ENCODE results near the gene MSANTD1. TPM values are rescaled to one million over a fixed set of nuclear protein-coding genes. Genes with fewer than 3 reads are reported as not detected.

MSANTD1 gene
- total RNA-seq, 1 donor from 2014 or later, result 1.9 TPM

DNA sequence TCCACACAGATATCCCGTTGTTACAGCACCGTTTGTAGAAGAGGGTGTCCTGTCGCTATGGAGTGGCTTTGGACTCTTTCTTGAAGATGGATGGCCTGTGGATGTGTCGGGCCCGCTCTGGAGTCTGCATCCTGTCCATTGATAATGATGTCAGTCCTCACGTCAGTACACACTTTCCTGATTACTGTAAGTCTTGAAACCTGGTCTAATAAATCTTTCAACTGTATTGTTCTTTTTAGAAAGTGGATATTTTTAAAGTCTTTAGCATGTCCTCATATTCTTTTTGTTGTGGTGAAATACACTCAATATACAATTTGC, 14.9 kb downstream of the MSANTD1 start:
- H3K27me3 ChIP-seq (ENCODE audit: low read depth), result no peaks in the 10 kb centered on the region
- DNase-seq, result no peak
- no peaks in the 10 kb centered on the region for H3K9me3 ChIP-seq
- H3K27ac ChIP-seq, result no peak overlapping the region
- H3K4me3 ChIP-seq, result no peak overlapping the region
- intact Hi-C loops (cut with DNase I), result no loop called here
- ATAC-seq, result no peak
- no peaks in the 10 kb centered on the region for H3K36me3 ChIP-seq
- no peaks in the 10 kb centered on the region for H3K4me1 ChIP-seq
- TF ChIP-seq CTCF (IDR thresholded peaks at IDR 0.05), result no peak

- Histone ChIP-seq H3K9me3 (no peaks in the 10 kb centered on the region), H3K36me3 (no peaks in the 10 kb centered on the region), H3K4me3 (no peak overlapping the region), H3K27me3 (ENCODE audit: low read depth) (no peaks in the 10 kb centered on the region), H3K27ac (no peak overlapping the region), H3K4me1 (no peaks in the 10 kb centered on the region)
- ATAC-seq (no peak), DNase-seq (no peak)
- intact Hi-C loops (cut with DNase I), result no loop called here
- TF ChIP-seq CTCF (IDR thresholded peaks at IDR 0.05), result no peak
Observed at GRCh38 chr4:3266076-3266475, 17.1 kb downstream of the MSANTD1 start.

DNA sequence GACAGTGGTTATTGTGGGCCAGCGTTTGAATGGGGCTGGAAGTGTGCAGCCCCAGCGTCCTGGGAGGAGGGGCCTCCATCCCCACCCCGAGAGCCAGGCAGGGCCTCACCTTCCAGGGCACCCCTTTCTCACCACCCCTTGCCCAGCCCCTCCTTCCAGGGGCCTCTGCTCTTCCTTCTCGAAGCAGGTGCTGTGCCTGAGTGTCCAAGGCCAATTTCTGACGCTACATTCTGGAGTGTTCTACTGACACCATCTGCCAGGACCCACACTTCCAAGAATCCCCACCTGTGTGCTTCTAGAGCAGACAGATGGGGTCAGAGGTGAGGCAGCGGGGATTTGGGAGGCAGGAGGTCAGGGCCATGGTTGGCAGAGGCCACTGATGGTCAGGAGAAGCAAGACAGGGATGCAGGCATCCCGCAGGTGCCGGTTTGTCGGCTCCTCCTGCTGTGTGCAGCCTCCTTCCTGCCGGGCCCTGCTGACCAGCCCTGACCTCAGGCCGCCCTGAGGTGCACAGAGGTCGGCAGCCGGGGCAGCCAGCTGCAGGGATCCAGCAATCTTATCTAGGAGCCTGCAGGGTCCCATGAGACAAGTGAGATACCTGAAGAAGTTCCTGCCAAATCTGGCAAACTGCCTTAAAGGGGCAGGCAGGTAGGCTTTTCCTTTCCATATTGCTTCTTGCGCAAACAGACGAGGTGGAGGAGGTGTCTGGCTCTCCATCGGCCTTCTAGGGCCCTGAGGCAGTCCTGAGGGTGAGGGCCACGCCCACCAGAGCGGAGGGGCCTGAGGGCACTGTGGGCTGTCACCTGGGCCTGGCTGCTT, 18.8 kb downstream of the MSANTD1 start:
- no peak for DNase-seq
- intact Hi-C loops (cut with DNase I), result no loop called here

GRCh38 chr4:3268395-3269104, 19.6 kb downstream of the MSANTD1 start:
- Histone ChIP-seq H3K27ac (no peak overlapping the region), H3K27me3 (ENCODE audit: low read depth) (no peaks in the 10 kb centered on the region), H3K4me3 (no peak overlapping the region), H3K9me3 (no peaks in the 10 kb centered on the region), H3K4me1 (no peaks in the 10 kb centered on the region), H3K36me3 (no peaks in the 10 kb centered on the region)
- intact Hi-C loops (cut with DNase I), result no loop called here
- ATAC-seq (no peak), DNase-seq (no peak)
- TF ChIP-seq CTCF (IDR thresholded peaks at IDR 0.05), result no peak

More for the DNA sequence above, 18.8 kb downstream of the MSANTD1 start:
- Histone ChIP-seq H3K9me3 (no peaks in the 10 kb centered on the region), H3K27ac (no peak overlapping the region), H3K27me3 (ENCODE audit: low read depth) (no peaks in the 10 kb centered on the region), H3K4me3 (no peak overlapping the region), H3K36me3 (no peaks in the 10 kb centered on the region), H3K4me1 (no peaks in the 10 kb centered on the region)
- ATAC-seq, result peak in 1 of 2 donors; percentile 42
- TF ChIP-seq CTCF (IDR thresholded peaks at IDR 0.05), result no peak

DNA sequence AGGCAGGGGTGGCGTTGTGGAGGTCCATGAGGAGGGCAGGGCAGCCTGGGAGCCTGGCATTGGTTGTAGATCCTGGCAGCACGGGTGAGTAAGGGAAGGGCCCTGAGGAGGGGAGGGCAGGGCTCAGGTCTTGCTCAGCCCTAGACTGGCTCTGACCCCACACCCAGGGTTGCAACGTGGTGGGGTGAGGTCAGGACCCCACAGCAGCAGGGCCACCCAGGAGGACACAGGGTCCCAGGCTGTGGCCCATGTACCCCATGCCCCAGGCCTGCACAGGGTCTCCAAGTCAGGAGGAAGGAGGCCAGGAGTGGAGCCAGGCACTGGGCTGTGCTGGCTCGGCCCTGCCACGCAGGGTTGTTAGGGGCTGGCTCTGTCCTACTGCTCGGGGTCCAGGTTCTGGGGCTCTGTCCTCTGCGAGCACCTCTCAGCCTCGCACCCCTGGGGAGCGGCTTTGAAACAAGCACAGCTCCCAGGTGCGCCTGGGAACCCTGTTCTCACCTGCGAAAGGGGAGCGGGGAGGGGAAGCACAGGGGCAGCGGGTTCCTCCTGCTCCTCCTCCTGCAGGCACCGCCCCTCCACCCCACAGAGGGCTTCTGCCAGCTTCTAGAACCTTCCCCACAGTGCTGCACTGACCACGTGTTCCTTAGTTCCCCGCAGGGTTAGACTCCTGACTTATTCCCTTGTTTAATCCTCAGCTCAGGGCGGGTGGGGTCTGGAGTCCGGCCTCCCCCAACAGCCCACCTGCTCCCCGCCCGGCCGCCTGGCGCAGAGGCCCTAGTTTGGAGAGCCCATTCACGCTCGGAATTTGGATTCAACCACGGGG, 20.4 kb downstream of the MSANTD1 start:
- H3K9me3 ChIP-seq, result no peaks in the 10 kb centered on the region
- no peaks in the 10 kb centered on the region for H3K36me3 ChIP-seq
- no peak overlapping the region for H3K4me3 ChIP-seq
- H3K27ac ChIP-seq, result no peak overlapping the region
- DNase-seq (no peak), ATAC-seq (peak; percentile 19 to 39)
- no peaks in the 10 kb centered on the region for H3K4me1 ChIP-seq
- no peak for TF ChIP-seq CTCF (IDR thresholded peaks at IDR 0.05)
- H3K27me3 ChIP-seq (ENCODE audit: low read depth), result no peaks in the 10 kb centered on the region
- intact Hi-C loops (cut with DNase I), result no loop called here
